HG03095 (cell line): Measurements from ENCODE around the gene USP11.

Source experiments
- ATAC-seq: cut with Tn5 transposase; IDR thresholded peaks from one replicate; pipeline ENCODE4 v1.9.1; 2021; ENCODE audit warnings: moderate library complexity; ENCODE audit not compliant: unreplicated experiment

Gene USP11

DNA sequence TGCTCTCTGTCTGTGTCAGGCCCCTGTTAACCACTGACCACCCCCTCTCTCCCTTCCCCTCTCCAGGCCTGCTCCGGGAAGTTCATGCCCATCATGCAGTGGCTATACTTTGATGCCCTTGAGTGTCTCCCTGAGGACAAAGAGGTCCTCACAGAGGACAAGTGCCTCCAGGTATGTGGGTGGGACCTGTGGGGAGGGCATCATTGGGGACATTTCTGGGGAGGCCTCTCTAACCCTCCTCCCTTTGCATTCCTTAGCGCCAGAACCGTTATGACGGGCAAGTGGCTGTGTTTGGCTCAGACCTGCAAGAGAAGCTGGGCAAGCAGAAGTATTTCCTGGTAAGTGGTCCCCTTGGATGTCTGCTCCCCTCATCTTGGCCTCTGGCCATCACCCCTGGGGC lies 29.9 kb upstream of the USP11 start:
- ATAC-seq: no peak

DNA sequence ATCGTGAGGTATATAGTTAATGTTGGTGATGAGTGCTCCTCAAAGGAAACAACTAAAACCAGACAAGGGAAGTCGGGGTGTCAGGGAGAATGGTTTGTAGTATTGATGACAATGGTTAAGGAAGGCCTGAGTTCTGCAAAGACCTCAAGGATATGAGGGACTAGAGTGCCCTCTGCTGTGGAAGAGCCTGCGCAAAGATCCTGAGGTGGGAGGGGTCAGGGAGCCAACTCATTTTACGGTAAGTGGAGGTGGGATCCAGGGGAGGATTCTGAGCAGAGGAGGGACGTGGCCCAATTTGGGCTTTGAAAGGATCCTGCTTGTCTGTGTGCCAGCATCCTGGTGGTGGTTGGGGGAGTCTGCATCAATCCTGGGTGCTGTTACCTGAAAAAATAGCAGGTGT lies 27.8 kb upstream of the USP11 start:
- no peak for ATAC-seq

DNA sequence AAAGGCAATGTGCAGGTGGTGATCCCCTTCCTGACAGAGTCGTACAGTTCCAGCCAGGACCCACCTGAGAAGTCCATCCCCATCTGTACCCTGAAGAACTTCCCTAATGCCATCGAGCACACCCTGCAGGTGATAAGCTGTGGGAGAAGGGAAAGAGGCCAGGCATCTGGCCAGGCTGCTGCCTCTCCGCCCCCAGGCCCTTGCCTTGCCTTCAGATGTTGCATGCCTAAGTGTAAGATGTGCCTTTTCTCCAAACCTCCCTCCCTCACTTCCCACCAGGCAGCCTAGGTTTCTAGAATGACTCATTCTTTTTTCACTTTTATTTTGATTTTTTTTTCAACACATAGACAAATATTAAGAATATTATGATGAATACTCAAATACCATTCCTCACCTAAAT lies 26.5 kb upstream of the USP11 start:
- no peak for ATAC-seq

DNA sequence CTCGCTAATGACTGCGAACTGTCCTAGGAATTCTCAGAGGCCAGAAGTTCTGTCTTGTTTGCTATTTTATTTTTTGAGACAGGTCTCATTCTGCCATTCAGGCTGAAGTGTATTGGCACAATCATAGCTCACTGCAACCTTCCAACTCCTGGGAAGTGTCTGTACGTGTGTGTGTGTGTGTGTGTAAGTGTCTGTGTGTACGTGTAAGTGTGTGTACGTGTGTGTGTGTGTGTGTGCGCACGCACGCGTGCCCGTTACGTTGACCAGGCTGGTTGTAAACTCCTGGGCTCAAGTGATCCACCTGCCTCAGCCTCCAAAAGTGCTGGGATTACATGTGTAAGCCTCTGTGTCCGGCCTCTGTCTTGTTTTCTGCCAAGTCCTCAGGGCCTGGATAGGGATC lies 24.7 kb upstream of the USP11 start:
- ATAC-seq: no peak

DNA sequence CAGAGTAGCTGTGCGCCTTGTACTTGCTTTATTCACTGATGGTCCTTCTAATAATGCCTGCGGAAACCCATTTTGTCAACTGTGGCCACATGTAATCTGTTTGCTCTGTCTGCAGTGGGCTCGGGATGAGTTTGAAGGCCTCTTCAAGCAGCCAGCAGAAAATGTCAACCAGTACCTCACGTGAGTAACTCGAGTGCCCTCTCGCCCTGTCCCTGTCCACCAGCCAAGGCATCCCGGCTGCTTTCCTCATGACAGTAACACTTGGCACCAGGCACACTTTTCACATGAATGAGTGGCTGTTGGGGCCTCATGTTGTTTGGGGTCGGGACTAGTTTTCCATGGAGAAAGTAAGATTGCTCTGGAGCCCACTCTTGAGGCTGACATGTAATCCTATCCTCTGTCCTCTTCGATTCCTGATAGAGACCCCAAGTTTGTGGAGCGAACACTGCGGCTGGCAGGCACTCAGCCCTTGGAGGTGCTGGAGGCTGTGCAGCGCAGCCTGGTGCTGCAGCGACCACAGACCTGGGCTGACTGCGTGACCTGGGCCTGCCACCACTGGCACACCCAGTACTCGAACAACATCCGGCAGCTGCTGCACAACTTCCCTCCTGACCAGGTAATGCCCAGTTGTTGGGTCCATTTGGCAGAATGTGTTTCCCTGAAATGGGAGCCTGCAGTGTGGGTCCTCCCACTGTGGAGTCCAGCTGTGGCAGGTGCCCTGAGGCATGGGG lies 23.1 kb upstream of the USP11 start:
- no peak for ATAC-seq

DNA sequence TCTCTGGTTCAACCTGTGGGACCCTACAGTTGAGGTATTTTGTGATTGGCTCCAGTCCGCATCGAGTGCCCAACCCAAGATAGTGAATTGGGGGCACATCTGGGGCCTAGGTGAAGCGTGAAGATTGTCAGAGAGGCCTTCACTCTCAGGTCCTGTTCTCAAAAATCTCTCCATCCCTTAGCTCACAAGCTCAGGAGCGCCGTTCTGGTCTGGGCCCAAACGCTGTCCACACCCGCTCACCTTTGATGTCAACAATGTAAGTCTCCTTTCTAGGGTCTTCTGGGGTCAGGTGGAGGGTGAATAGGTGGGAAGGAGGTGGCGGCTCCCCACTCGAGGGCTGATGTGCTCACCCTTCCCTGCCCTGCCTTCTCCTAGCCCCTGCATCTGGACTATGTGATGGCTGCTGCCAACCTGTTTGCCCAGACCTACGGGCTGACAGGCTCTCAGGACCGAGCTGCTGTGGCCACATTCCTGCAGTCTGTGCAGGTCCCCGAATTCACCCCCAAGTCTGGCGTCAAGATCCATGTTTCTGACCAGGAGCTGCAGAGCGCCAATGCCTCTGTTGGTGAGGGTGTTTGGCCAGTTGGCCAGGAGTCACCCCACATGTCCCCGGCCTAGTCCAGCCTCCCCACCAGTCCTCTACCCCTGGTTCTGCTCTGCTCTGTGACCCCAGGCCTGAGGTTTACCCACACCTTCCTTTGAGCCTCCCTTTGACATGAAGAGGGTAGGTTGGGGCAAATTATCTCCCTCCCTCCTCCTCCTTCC lies 22.0 kb upstream of the USP11 start:
- ATAC-seq: no peak

DNA sequence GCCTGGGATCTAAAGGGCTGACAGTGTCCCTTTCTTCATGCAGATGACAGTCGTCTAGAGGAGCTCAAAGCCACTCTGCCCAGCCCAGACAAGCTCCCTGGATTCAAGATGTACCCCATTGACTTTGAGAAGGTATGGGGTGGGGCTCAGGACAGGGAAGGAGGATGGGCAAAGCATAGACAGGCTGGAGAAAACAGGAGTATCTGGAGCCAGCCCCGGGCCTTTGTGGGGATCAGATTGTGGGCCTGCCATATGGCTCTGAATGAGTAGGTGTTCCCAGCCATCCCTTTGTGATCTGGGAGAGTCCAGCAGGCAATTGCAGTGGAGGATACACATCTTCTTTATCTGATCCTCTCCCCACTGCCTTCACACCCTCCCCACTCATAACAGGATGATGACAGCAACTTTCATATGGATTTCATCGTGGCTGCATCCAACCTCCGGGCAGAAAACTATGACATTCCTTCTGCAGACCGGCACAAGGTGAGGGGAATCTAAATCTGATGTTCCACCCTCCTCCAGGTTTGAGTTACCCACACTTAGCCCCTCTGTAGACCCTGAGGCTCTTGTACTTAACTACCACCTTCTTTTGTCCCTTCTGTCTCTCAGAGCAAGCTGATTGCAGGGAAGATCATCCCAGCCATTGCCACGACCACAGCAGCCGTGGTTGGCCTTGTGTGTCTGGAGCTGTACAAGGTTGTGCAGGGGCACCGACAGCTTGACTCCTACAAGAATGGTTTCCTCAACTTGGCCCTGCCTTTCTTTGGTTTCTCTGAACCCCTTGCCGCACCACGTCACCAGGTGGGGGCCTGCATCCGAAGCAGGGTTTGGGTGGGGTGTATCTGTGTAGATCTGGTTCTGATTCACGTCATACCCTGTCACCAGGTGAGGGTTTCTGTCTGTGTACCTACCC lies 20.2 kb upstream of the USP11 start:
- no peak for ATAC-seq

DNA sequence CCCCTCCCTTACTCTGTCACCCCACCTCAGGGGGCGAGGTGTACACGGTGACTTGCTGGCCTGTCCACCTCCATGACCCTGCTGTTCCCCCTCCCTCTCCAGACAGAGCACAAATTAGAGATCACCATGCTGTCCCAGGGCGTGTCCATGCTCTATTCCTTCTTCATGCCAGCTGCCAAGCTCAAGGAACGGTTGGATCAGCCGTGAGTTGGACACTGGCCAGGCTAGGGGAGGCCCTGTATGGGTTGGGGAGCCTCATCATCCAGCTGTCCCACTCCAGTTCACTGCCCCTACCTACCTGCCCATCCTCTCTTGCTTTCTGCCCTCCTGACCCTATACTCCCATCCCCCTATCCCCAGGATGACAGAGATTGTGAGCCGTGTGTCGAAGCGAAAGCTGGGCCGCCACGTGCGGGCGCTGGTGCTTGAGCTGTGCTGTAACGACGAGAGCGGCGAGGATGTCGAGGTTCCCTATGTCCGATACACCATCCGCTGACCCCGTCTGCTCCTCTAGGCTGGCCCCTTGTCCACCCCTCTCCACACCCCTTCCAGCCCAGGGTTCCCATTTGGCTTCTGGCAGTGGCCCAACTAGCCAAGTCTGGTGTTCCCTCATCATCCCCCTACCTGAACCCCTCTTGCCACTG lies 18.3 kb upstream of the USP11 start:
- ATAC-seq: no peak

DNA sequence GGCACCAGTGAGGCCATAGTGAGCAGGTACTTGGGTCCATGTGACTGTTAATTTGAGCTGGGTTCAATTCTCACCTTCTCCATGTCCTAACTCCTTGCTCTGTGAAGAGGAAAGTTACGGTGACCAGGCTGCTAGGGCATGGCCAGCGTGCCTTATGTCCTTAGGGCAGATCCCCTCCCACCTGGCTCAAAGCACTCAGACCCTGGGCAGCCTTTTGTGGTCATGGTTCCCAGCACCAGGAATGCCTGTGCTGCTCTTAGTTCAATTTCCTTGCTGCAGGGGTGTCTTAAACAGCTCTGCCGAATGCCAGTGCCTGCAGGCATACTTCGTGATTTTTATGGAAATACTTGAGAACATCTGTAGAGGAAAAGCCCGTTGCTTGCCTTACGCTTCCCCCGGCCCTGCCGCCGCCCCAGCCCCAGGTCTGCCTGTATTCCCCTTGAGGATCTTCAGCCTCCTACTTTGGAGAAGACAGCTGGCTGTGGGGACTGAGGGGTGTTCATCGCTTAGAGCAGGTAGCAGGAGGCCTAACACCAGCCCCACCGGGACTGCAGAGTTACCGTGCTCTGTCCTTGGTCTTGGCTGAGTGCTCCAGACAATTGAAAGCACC lies 17.4 kb upstream of the USP11 start:
- no peak for ATAC-seq

DNA sequence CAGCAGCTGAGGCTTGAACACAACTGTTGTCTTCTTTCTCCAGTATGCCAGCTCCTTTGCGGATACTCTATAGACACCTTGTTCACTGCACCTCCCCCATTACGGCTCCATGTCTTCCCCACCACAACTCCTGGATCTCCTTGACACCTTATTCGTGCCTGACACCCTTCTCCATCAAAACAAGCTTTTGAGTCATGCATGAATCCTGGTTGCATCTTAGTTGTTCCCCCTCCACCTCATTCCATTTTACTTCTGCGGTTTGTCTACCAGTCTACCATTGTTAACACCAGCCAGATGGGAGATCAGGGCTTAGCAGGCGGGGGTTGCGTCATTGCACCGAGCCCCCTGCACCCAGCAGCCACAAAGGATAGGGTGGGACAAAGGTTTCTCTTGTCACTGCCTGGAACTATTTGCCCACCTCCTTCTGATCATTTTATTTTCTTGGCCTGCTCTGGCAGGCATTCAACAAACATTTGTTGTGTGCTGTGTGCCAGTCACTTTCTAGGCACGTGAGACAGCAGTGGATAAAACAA lies 16.4 kb upstream of the USP11 start:
- ATAC-seq: no peak

DNA sequence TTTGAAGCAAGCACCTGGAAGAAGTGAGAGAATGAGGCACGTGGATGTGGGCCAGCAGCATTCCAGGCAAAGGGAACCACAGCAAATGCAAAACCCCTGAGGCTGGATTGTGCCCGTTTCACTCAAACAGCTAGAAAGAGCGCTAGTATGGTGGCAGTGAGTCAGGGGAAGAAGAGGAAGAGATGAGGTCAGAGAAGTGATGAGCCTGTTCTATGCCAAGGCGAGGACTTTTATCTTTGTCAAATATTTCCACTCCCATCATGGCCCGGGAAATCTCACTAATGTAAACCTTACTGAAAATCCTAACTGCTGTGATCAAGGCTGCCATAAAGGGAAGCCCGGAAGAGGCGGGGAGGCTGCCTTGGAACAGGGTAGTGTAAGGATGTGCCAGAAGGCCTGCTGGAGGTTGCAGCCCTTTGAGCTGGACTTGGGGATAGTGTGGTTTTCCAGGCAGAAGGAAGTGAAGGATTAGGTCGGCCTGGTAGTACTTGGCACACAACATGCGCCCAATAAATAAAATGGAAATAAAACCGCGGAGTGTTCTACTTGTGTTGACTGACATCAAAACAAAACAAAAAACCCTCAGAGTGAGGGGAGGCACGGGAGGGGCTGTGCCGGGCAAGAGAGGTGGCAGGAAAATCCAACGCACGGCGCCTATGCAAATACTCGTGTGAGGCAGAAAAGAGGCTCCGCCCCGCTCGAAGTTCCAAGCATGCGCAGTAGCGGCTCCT lies 15.5 kb upstream of the USP11 start:
- no peak for ATAC-seq

DNA sequence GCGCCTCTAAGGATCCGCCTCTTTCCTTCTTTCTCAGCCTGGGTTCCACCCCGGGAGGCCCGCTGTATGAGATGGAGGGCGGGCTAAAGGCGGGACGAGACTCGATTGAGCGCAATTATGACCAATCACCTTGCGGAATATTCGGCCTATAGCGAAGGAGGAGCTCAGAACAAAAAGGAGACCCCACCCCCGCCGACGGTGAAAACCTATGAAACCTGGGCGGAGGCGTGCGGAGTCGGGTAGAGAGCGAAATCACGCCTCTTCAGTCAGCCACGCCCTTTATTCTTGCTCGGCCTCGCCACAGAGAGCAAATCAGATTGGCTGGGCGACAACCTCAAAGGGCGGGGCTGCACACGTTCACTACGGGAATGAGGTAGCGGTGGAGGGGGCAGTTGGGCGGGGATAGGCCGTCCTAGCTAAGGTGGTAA lies 14.9 kb upstream of the USP11 start:
- ATAC-seq: peak; percentile 84

DNA sequence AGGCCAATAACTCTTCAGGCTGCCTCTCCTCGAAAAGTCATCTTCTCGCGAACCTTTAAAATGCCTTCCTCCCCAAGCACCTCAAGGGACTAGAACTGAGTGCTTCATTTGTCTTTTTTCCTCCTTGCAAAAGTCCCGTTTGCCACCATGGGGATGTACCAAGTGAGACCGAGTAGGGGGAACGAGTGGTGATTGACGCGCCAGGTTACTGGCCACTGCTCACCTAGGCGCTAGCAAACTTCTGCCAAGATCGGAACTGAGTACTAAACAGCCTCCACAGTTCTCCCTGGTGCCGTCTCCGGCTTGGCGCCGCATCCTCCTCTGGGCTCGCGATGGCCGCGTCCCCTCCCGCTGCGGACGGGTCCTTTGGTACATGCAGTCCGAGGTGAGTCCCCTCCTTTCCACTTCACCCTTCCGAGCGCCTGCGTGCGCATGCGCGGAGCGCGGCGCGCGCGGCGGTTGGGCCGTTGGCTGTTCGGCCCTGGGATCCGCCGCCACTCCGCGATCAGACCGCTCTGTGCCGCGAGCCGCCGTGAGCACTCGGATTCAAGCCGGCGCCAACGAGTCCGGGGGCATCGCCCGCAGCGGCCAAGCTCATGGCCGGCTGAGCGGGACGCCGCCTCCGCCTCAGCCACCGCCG lies 14.4 kb upstream of the USP11 start, which contains the start of gene CDK16:
Gene CDK16, plus strand, starts transcription at position 402 of the 640 bp plus-strand sequence. CDS start 4,877 bp downstream, outside the sequence.
- peak; percentile 40 for ATAC-seq

DNA sequence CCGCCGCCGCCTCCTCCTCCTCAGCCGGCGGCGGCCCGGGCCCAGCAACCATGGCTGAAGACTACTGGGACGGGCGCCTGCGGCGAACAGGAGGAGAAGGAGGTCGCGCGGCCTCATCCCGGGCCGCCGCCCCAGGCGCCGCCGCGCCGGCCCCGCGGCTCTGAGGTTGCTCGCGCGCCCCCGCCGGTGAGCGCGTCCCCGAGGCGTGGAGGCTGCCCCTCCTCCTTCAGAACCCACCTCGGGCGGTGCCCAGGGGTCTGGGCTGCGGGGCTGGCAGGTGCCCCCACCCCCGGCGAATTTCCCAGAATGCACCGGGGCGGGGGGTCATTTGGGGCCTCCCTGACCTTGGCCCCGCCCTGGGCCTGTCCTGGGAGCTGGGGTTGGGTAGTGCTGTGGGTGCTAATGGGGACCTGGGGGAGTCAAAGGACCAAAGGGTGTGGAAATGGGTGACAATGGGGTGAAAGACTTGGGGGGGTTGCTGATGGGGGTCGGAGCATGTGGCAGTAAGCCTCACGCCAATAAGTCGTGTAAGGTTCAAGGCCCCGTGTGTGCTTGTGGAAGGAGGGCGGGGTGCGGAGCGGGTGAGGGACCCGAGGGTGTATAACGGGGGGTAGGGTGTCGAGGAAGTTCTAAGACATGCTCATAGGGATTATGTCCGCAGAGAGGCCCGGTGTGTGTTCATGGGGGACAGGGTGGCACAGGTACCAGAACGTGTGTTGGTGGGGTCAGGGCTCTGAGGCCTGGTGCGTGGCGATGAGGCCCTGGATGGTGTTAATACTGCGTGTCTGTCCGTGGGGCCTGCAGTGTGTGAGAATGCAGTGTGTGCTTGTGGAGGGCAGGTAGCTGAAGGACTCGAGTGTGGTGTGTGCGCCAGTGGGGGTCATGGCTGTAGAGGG lies 13.6 kb upstream of the USP11 start:
- no peak for ATAC-seq

DNA sequence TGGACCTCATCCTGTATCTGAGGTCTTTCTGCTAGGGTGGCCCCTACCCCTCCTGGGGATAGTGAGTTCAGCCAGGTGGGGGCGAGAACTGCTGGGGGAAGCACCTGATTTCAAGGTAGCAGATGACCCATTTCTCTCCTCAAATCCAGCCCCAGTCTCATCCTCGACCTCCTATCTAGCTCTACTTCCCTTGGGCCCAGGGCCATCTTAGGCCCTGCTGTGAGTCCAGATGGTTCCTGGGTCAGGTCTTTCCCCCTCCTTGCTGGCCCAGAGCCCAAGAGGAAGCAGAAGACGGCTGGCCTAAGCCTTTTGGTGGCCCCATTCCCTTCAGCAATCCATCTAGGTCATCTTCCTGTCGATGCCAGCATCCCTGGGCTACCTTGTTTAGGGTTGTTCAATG lies 11.1 kb upstream of the USP11 start:
- no peak for ATAC-seq

DNA sequence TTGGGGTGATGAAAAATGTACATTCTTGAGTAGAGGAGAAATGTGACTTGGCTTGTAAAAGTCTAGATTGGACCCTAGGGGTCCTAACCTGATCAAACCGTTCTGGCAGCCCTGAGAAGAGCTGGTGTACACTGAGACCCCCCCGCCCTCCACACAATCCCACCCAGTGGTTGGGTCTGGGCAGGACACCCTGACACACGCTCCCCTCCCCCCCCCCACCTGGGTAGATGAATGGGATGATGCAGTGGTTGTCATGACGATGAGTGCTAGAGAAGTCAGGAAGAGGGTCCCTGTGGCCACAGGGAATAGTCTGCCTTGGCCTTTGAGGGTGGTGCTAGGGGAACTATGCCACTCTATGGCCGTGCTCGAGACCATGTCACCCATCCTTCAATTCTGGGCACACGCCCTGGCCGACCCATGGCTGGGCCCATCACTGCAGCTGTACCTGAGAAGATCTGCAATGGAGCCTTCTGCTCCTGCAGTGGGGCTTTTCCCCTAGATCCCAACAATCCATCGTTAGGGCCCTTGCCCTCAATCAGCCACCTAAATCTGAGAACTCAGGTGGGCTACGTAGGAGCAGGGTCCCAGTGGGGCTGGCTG lies 10.0 kb upstream of the USP11 start:
- ATAC-seq: no peak

DNA sequence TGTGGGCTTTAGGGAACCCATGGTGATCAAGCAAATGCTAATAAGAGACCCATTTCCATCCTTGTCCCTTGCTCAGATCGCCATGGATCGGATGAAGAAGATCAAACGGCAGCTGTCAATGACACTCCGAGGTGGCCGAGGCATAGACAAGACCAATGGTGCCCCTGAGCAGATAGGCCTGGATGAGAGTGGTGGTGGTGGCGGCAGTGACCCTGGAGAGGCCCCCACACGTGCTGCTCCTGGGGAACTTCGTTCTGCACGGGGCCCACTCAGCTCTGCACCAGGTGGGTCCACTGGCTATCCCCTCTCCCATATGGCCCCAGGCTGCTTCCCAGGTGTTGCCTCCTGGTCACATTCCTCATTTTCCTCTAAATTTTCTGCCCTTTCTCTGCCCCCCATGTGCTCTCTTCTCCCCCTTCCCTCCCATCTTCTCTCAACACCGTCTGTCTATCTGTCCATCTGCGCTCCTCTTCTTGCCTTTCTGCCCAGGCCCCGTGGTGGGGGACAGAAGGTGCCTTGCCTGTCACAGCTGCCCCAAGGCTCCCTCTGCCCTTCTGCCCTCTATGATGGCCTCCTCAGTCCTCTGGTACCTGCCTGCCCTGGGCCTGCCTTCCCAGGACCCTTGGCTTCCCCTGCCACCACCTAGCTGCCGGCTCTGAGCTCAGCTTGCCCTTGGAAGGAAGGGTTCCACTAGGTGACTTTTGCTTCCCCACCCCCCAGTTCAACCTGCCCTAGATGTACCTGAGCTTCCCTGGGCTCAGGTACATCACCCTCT lies 9.1 kb upstream of the USP11 start:
- no peak for ATAC-seq
